SK-N-SH treated with all-trans-retinoic acid at 6 μM for 48 hours (cell line): Measurements from ENCODE around the gene EMX2.

ENCODE experiments used
- ATAC-seq: fragments of 200-7000 bp; cut with Tn5 transposase; 3 replicates; pipeline ENCODE4 v1.9.1; 2020; ENCODE audit warnings: mild to moderate bottlenecking, moderate library complexity
- BACH2 ChIP-seq: fragments of 250-450 bp; sonication (Bioruptor Pico); IDR thresholded peaks from 2 replicates; pipeline ENCODE4 v1.9.0; 2021; ENCODE audit warnings: mild to moderate bottlenecking, borderline replicate concordance
- CREB5 ChIP-seq: fragments of 250-450 bp; sonication (Bioruptor Pico); IDR thresholded peaks from 2 replicates; pipeline ENCODE4 v1.5.1; 2020; ENCODE audit warnings: low read depth, mild to moderate bottlenecking, moderate library complexity
- CSDC2 ChIP-seq: fragments of 250-450 bp; sonication (Bioruptor Pico); IDR thresholded peaks from 2 replicates; pipeline ENCODE4 v1.5.0; 2020; ENCODE audit warnings: mild to moderate bottlenecking, moderate library complexity
- CSRNP3 ChIP-seq: fragments of 250-450 bp; sonication (Bioruptor Pico); IDR thresholded peaks from 2 replicates; pipeline ENCODE4 v1.5.1; 2021; ENCODE audit warnings: mild to moderate bottlenecking, moderate library complexity
- ESRRG ChIP-seq: fragments of 250-450 bp; sonication (Bioruptor Pico); IDR thresholded peaks from 2 replicates; pipeline ENCODE4 v1.6.1; 2021; ENCODE audit warnings: mild to moderate bottlenecking
- GLIS3 ChIP-seq: fragments of 250-450 bp; sonication (Bioruptor Pico); IDR thresholded peaks from 2 replicates; pipeline ENCODE4 v1.5.0; 2020; ENCODE audit warnings: mild to moderate bottlenecking, moderate library complexity
- ISL1 ChIP-seq: fragments of 250-450 bp; sonication (Bioruptor Pico); IDR thresholded peaks from 2 replicates; pipeline ENCODE4 v2.1.2; 2022; ENCODE audit warnings: mild to moderate bottlenecking, moderate library complexity
- OSR1 ChIP-seq: fragments of 250-450 bp; sonication (Bioruptor Pico); IDR thresholded peaks from 2 replicates; pipeline ENCODE4 v1.8.0; 2022; ENCODE audit warnings: moderate library complexity, mild to moderate bottlenecking, inconsistent platforms
- PATZ1 ChIP-seq: fragments of 250-450 bp; sonication (Bioruptor Pico); IDR thresholded peaks from 2 replicates; pipeline ENCODE4 v1.8.0; 2020; ENCODE audit warnings: mild to moderate bottlenecking, moderate library complexity, borderline replicate concordance
- POU6F1 ChIP-seq: fragments of 250-450 bp; sonication (Bioruptor Pico); IDR thresholded peaks from 2 replicates; pipeline ENCODE4 v1.8.0; 2021; ENCODE audit warnings: low read depth, mild to moderate bottlenecking, moderate library complexity, borderline replicate concordance
- PPARA ChIP-seq: fragments of 250-450 bp; sonication (Bioruptor Pico); IDR thresholded peaks from 2 replicates; pipeline ENCODE4 v1.5.0; 2020; ENCODE audit warnings: mild to moderate bottlenecking, borderline replicate concordance
- RARB ChIP-seq: fragments of 250-450 bp; sonication (Bioruptor Pico); IDR thresholded peaks from 2 replicates; pipeline ENCODE4 v1.8.0; 2021; ENCODE audit warnings: mild to moderate bottlenecking, moderate library complexity
- SNAI2 ChIP-seq: fragments of 250-450 bp; sonication (Bioruptor Pico); IDR thresholded peaks from 2 replicates; pipeline ENCODE4 v1.5.0; 2020; ENCODE audit warnings: mild to moderate bottlenecking, moderate library complexity
- TCF4 ChIP-seq: fragments of 250-450 bp; sonication (Bioruptor Pico); IDR thresholded peaks from 2 replicates; pipeline ENCODE4 v1.8.0; 2021; ENCODE audit warnings: mild to moderate bottlenecking, moderate library complexity, borderline replicate concordance
- TOX ChIP-seq: fragments of 250-450 bp; sonication (Bioruptor Pico); IDR thresholded peaks from 2 replicates; pipeline ENCODE4 v1.8.0; 2021; ENCODE audit warnings: mild to moderate bottlenecking, moderate library complexity, borderline replicate concordance
- TSHZ2 ChIP-seq: fragments of 250-450 bp; sonication (Bioruptor Pico); IDR thresholded peaks from 2 replicates; pipeline ENCODE4 v1.5.0; 2020; ENCODE audit warnings: mild to moderate bottlenecking, moderate library complexity
- ZC3H10 ChIP-seq: fragments of 250-450 bp; sonication (Bioruptor Pico); IDR thresholded peaks from 2 replicates; pipeline ENCODE4 v1.5.1; 2021; ENCODE audit warnings: mild to moderate bottlenecking, moderate library complexity
- ZFP3 ChIP-seq: fragments of 250-450 bp; sonication (Bioruptor Pico); IDR thresholded peaks from 2 replicates; pipeline ENCODE4 v1.5.0; 2020; ENCODE audit warnings: mild to moderate bottlenecking, moderate library complexity
- ZFP30 ChIP-seq: fragments of 450-650 bp; formaldehyde crosslinking; IDR thresholded peaks from 2 replicates; pipeline ENCODE4 v1.5.0; 2022; ENCODE audit warnings: mild to moderate bottlenecking, moderate library complexity
- ZNF565 ChIP-seq: fragments of 450-650 bp; formaldehyde crosslinking; conservative IDR thresholded peaks from 2 replicates; pipeline ENCODE4 v1.5.0; 2020; ENCODE audit warnings: low read depth, mild to moderate bottlenecking, moderate library complexity
- ZNF70 ChIP-seq: fragments of 450-650 bp; formaldehyde crosslinking; IDR thresholded peaks from 2 replicates; pipeline ENCODE4 v1.5.0; 2020; ENCODE audit warnings: mild to moderate bottlenecking, moderate library complexity
- ZNF8 ChIP-seq: fragments of 450-650 bp; formaldehyde crosslinking; IDR thresholded peaks from 2 replicates; pipeline ENCODE4 v1.5.0; 2020; ENCODE audit warnings: mild to moderate bottlenecking, moderate library complexity

EMX2 gene

GRCh38 chr10:117532003-117532385, 10.6 kb upstream of the EMX2 start:
- TF ChIP-seq PPARA (CRISPR knock-in tag) (no peak), TCF4 (no peak), RARB (CRISPR knock-in tag) (no peak), ZNF565 (no peak), CREB5 (no peak), ZFP3 (no peak), CSRNP3 (CRISPR knock-in tag) (no peak), SNAI2 (CRISPR knock-in tag) (no peak), GLIS3 (CRISPR knock-in tag) (no peak), CSDC2 (no peak), OSR1 (CRISPR knock-in tag) (no peak), BACH2 (CRISPR knock-in tag) (no peak), ZC3H10 (no peak), ESRRG (CRISPR knock-in tag) (no peak)
- TF ChIP-seq, all 23 proteins: peak for 0
- ATAC-seq = no peak

- TF ChIP-seq ZNF8 (CRISPR knock-in tag) (no peak), TSHZ2 (no peak), CSDC2 (no peak)
These were observed 10.0 kb upstream of the EMX2 start for GRCh38 chr10:117532451-117533107.

GRCh38 chr10:117533507-117534281, 8.9 kb upstream of the EMX2 start:
- TF ChIP-seq ISL1 (CRISPR knock-in tag) (no peak), SNAI2 (CRISPR knock-in tag) (no peak), TOX (CRISPR knock-in tag) (no peak), ZNF70 (CRISPR knock-in tag) (no peak), POU6F1 (CRISPR knock-in tag) (no peak), ZFP3 (no peak), PATZ1 (CRISPR knock-in tag) (no peak), CSRNP3 (CRISPR knock-in tag) (no peak), ZNF8 (CRISPR knock-in tag) (no peak), ZFP30 (CRISPR knock-in tag) (no peak), ZC3H10 (no peak), CREB5 (no peak)

More at GRCh38 chr10:117532451-117533107, 10.0 kb upstream of the EMX2 start:
- ATAC-seq = no peak

More at GRCh38 chr10:117533507-117534281, 8.9 kb upstream of the EMX2 start:
- ATAC-seq = no peak
